HepG2 (cell line): ENCODE data around the gene KNCN. TPM values are rescaled to one million over a fixed set of nuclear protein-coding genes. Genes with fewer than 3 reads are reported as not detected.

Source experiments
- ATAC-seq: fragments of 200-7000 bp; cut with Tn5 transposase; 3 replicates; pipeline ENCODE4 v1.9.1; 2020; ENCODE audit warnings: mild to moderate bottlenecking, moderate library complexity
- BruUV-seq: library from RNA; stranded (reverse); fragments of 400-500 nt; replicated peaks from 2 replicates; lab custom pipeline; 2021; lab: Mats Ljungman, UMichigan
- CTCF ChIA-PET: fragments of 300-600 bp; formaldehyde crosslinking; extraction: SDS; loops from one replicate; lab custom pipeline; 2021; ENCODE audit warnings: low total read pairs, inconsistent platforms, low intra/inter-chr PET ratio; lab: Yijun Ruan, JAX
- POLR2A ChIA-PET: fragments of 350-600 bp; sonication (Branson Sonifier 250); formaldehyde crosslinking; loops from one replicate; lab custom pipeline; 2020; ENCODE audit warnings: antibody characterized with exemption, inconsistent platforms; lab: Yijun Ruan, JAX
- DNase-seq: peaks from one replicate; pipeline ENCODE4 v3.0.0-alpha.2; 2015; ENCODE audit warnings: low spot score
- FAIRE-seq: peaks from 3 replicates; lab custom pipeline; 2011; peaks lifted over from hg19 to GRCh38; lab: Jason Lieb, UNC
- H2AFZ ChIP-seq: one replicate; pipeline ENCODE4 v1.6.1; 2011; ENCODE audit warnings: low read length, inconsistent platforms
- H3K27ac ChIP-seq: fragments of 300-600 bp; 3 replicates; pipeline ENCODE4 v1.8.0; 2011; ENCODE audit warnings: mixed run types, mild to moderate bottlenecking, mixed read lengths, low read length, inconsistent platforms; ENCODE audit not compliant: insufficient read depth; ENCODE audit errors: extremely low read length
- H3K27me3 ChIP-seq, 2 experiments: fragments of 200-600 bp in 1 of 2; 2 replicates in 1 of 2; 3 replicates in 1 of 2; pipeline versions ENCODE4 v1.6.0 to v1.8.0; 2011; ENCODE audit warnings: low read length in 2 of 2, mild to moderate bottlenecking in 2 of 2, moderate library complexity in 2 of 2, inconsistent platforms in 1 of 2; ENCODE audit not compliant: insufficient read depth in 2 of 2, control insufficient read depth in 1 of 2
- H3K36me3 ChIP-seq, 2 experiments: fragments of 200-600 bp in 1 of 2; replicated peaks in 1 of 2; 2 replicates in 1 of 2; 3 replicates in 1 of 2; pipeline versions ENCODE4 v1.5.1 to v1.8.0; 2011; ENCODE audit warnings: low read length in 2 of 2, inconsistent platforms in 1 of 2; ENCODE audit not compliant: insufficient read depth in 2 of 2, control insufficient read depth in 1 of 2
- H3K4me1 ChIP-seq: 2 replicates; pipeline ENCODE4 v1.5.1; 2012; ENCODE audit warnings: low read length, inconsistent platforms; ENCODE audit not compliant: insufficient read depth
- H3K4me2 ChIP-seq: 2 replicates; pipeline ENCODE4 v1.6.0; 2011; ENCODE audit warnings: low read depth, low read length, inconsistent platforms
- H3K4me3 ChIP-seq, 3 experiments: fragments of 200-600 bp in 1 of 3; sonication (generic), shearing (Covaris generic) in 1 of 3; replicated peaks in 1 of 3; 2 replicates each; pipeline ENCODE4 v1.5.1; 2011 to 2016; ENCODE audit warnings: low read length in 3 of 3, inconsistent platforms in 2 of 3, low read depth in 2 of 3, mild to moderate bottlenecking in 2 of 3, control low read depth in 1 of 3, mixed read lengths in 1 of 3; ENCODE audit not compliant: insufficient read depth in 1 of 3
- H3K79me2 ChIP-seq: one replicate; pipeline ENCODE4 v1.6.1; 2011; ENCODE audit warnings: low read length, inconsistent platforms; ENCODE audit not compliant: insufficient read depth
- H3K9ac ChIP-seq: 2 replicates; pipeline ENCODE4 v1.6.0; 2011; ENCODE audit warnings: mild to moderate bottlenecking, low read depth, low read length, inconsistent platforms; ENCODE audit not compliant: insufficient read depth
- H3K9me3 ChIP-seq: 2 replicates; pipeline ENCODE4 v1.5.1; 2012; ENCODE audit warnings: mild to moderate bottlenecking, low read length
- H4K20me1 ChIP-seq: 2 replicates; pipeline ENCODE4 v1.6.0; 2011; ENCODE audit warnings: inconsistent platforms, mild to moderate bottlenecking, low read length, moderate library complexity; ENCODE audit not compliant: insufficient read depth
- ELF4 ChIP-seq: sonication (generic); formaldehyde crosslinking; IDR thresholded peaks from 2 replicates; pipeline ENCODE4 v1.5.0; 2020; ENCODE audit warnings: missing genetic modification reagents, mild to moderate bottlenecking, moderate library complexity, borderline replicate concordance
- HDAC2 ChIP-seq: sonication (generic); formaldehyde crosslinking; IDR thresholded peaks from 2 replicates; pipeline ENCODE4 v1.4.0; 2020; ENCODE audit warnings: missing genetic modification reagents
- IKZF4 ChIP-seq: sonication (generic); formaldehyde crosslinking; IDR thresholded peaks from 2 replicates; pipeline ENCODE4 v1.5.1; 2020; ENCODE audit warnings: borderline replicate concordance, mild to moderate bottlenecking, low read depth, missing genetic modification reagents; ENCODE audit errors: not compliant biosample characterization
- PAXIP1 ChIP-seq: sonication (generic); formaldehyde crosslinking; conservative IDR thresholded peaks from 2 replicates; pipeline ENCODE4 v1.4.0; 2020; ENCODE audit warnings: mild to moderate bottlenecking, missing genetic modification reagents, moderate library complexity
- RARG ChIP-seq: sonication (generic); formaldehyde crosslinking; IDR thresholded peaks from 2 replicates; pipeline ENCODE4 v1.4.0; 2020; ENCODE audit warnings: low read depth, mild to moderate bottlenecking, missing genetic modification reagents
- REXO4 ChIP-seq: sonication (generic); formaldehyde crosslinking; IDR thresholded peaks from 2 replicates; pipeline ENCODE4 v1.8.0; 2022; ENCODE audit warnings: missing genetic modification reagents, mild to moderate bottlenecking, borderline replicate concordance
- SRSF1 ChIP-seq: fragments of 200-400 bp; formaldehyde crosslinking; optimal IDR thresholded peaks from 2 replicates; pipeline ENCODE3; 2017; ENCODE audit warnings: mild to moderate bottlenecking, low read depth, low read length, moderate library complexity
- XRCC5 ChIP-seq: fragments of 200-400 bp; formaldehyde crosslinking; optimal IDR thresholded peaks from 2 replicates; pipeline ENCODE3; 2017; ENCODE audit warnings: mild to moderate bottlenecking, low read length
- ZFX ChIP-seq: sonication (generic); formaldehyde crosslinking; IDR thresholded peaks from 2 replicates; pipeline ENCODE4 v1.4.0; 2020; ENCODE audit warnings: mild to moderate bottlenecking, low read depth, missing genetic modification reagents, moderate library complexity
- ZNF460 ChIP-seq: sonication (generic); formaldehyde crosslinking; IDR thresholded peaks from 2 replicates; pipeline ENCODE4 v1.5.1; 2020; ENCODE audit warnings: missing genetic modification reagents, mild to moderate bottlenecking, borderline replicate concordance
- ZNF772 ChIP-seq: sonication (generic); formaldehyde crosslinking; IDR thresholded peaks from 2 replicates; pipeline ENCODE4 v1.5.0; 2020; ENCODE audit warnings: mild to moderate bottlenecking, missing genetic modification reagents
- ZNF879 ChIP-seq: sonication (generic); formaldehyde crosslinking; IDR thresholded peaks from 2 replicates; pipeline ENCODE4 v1.8.1; 2023; ENCODE audit warnings: missing genetic modification reagents
- WGBS: methylation state at CpG from one replicate; pipeline ENCODE4 v1.1.6; 2017; ENCODE audit warnings: low lambda C conversion rate; 5-methylcytosine and 5-hydroxymethylcytosine counted together
- in situ Hi-C: cut with HindIII; loops from 2 replicates; pipeline ENCODE4 v1.10.0; 2017; ENCODE audit warnings: low pct_unique_long_range_greater_than_20kb; ENCODE audit not compliant: extremely low pct_ligation_motif_present
- intact Hi-C: fragments of 100-400 bp; cut with micrococcal nuclease; formaldehyde crosslinking; loops from one replicate; pipeline ENCODE4 v1.10.0; 2022; ENCODE audit not compliant: unreplicated experiment
- polyA plus RNA-seq, 8 experiments: library from polyadenylated mRNA; depleted of rRNA in 3 of 8; stranded (reverse) in 7 of 8; unstranded in 1 of 8; fragments of >200 nt; fragmentation: Illumina TruSeq in 4 of 8; extraction: Trizol in 4 of 8; gene quantifications; 2 replicates each; pipeline versions ENCODE4 v1.2.1 to v1.2.3, GENCODE V29; 2011 to 2016; ENCODE audit warnings: low read depth in 4 of 8, missing spikeins in 1 of 8, mixed read lengths in 1 of 8; ENCODE audit not compliant: insufficient read depth in 1 of 8
- total RNA-seq, 5 experiments: library from RNA; depleted of rRNA; stranded (reverse); fragments of >200 nt; fragmentation: Illumina TruSeq; extraction: Trizol; gene quantifications; 2 replicates each; pipeline ENCODE4 v1.2.3, GENCODE V29; 2016; ENCODE audit warnings: low read depth in 1 of 5
- TF ChIP-seq, protein P1 (sequence below): sonication (generic); formaldehyde crosslinking; IDR thresholded peaks from 2 replicates; pipeline ENCODE4 v1.4.0; 2020; ENCODE audit warnings: missing genetic modification reagents, mild to moderate bottlenecking, borderline replicate concordance

KNCN gene
- total and polyA plus RNA-seq, 2 of the 13 experiments (the other 11 are each of a cell fraction or from before 2014, with no cell fraction given) = not detected

DNA sequence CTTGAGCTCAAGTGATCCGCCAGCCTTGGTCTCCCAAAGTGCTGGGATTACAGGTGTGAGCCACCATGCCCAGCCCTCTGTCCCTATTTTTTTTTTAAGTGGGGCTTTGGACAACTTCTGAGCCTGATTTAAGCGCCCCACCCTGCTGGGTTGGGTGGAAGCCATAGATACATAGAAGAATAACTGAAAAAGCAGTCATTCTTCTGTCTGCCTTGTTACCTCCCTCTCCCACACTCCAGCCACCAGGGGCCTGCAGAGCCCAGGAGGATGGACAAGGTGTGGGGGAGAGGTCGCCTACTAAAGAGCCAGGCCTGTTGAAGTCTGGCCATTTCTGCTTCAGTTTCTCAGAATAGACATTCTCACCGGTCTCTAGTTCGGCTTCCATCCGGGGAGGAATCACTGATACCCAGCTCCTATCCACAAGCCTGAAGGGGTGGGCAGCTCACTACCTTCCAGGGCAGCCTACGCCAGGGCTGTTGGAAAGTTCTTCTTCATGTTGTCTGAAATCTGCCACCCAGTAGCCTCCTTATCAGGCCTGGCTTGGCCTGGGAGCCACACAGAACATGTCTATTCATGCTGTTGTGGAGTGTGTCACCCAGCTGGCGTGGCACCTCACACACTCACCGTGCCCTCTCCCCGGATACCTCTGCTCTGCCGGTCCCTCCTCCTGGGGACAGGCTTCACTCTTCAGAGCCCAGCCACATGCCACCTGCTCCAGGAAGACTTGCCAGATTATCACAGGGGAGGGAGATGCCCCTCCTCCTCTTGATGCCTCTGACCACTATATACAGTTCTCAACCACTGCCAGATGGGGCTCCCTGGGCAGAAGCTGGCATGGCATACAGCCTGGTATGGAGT lies 27.7 kb downstream of the KNCN start (continued):
- TF ChIP-seq REXO4 = no peak
- TF ChIP-seq, protein P1, sequence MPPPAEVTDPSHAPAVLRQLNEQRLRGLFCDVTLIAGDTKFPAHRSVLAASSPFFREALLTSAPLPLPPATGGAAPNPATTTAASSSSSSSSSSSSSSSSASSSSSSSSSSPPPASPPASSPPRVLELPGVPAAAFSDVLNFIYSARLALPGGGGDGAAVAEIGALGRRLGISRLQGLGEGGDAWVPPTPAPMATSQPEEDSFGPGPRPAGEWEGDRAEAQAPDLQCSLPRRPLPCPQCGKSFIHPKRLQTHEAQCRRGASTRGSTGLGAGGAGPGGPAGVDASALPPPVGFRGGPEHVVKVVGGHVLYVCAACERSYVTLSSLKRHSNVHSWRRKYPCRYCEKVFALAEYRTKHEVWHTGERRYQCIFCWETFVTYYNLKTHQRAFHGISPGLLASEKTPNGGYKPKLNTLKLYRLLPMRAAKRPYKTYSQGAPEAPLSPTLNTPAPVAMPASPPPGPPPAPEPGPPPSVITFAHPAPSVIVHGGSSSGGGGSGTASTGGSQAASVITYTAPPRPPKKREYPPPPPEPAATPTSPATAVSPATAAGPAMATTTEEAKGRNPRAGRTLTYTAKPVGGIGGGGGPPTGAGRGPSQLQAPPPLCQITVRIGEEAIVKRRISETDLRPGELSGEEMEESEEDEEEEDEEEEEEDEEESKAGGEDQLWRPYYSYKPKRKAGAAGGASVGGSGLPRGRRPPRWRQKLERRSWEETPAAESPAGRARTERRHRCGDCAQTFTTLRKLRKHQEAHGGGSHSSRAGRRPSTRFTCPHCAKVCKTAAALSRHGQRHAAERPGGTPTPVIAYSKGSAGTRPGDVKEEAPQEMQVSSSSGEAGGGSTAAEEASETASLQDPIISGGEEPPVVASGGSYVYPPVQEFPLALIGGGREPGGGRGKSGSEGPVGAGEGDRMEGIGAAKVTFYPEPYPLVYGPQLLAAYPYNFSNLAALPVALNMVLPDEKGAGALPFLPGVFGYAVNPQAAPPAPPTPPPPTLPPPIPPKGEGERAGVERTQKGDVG (CRISPR knock-in tag) = no peak

DNA sequence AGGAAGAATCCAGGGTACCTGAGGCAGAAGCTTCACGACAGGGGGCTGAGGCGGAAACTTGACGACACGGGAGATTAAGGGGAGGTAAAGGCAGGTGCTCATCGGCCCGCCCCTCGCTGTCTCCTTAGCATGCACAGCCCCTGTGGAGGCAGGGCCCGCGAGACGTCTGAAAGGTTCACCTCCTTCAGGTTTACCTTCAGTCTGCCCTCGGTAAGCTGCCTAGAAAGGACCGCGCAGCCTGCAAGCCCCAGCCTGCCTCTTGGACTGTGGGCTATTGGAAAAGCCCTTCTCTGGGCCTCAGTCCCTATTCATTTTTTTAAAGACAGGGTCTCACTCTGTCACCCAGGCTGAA lies 28.5 kb downstream of the KNCN start:
- POLR2A ChIA-PET = no interaction called here

More for the DNA sequence above, 28.5 kb downstream of the KNCN start:
- no peak for FAIRE-seq
- Histone ChIP-seq H4K20me1 (peaks cover 8% of the 10 kb centered on the region), H3K4me1 (peaks cover 35% of the 10 kb centered on the region), H3K36me3 (no peaks in the 10 kb centered on the region), H3K79me2 (no peaks in the 10 kb centered on the region), H2AFZ (no peak overlapping the region), H3K4me2 (no peak overlapping the region), H3K27me3 (peaks cover 2 to 43% of the 10 kb centered on the region in 2 experiments; a peak in 3 of 5 replicates), H3K9ac (no peak overlapping the region), H3K4me3 (no peak overlapping the region), H3K9me3 (no peaks in the 10 kb centered on the region), H3K27ac (no peak overlapping the region)
- DNase-seq = no peak
- 57% methylated on average over 7 of the region's 13 CpGs for WGBS
- ATAC-seq = no peak
- CTCF ChIA-PET = no interaction called here
- TF ChIP-seq ZNF879 (CRISPR knock-in tag) = no peak
- TF ChIP-seq ZNF460 (CRISPR knock-in tag) = no peak
- no peak for TF ChIP-seq PAXIP1 (CRISPR knock-in tag)
- TF ChIP-seq ZFX = no peak
- no peak for TF ChIP-seq ELF4
- no peak for TF ChIP-seq ZNF772 (CRISPR knock-in tag)
- TF ChIP-seq XRCC5 = no peak
- no peak for TF ChIP-seq SRSF1
- no peak for TF ChIP-seq IKZF4 (CRISPR knock-in tag)
- TF ChIP-seq HDAC2 = no peak
- TF ChIP-seq RARG (CRISPR knock-in tag) = no peak
- in situ Hi-C loops (no loop called here), intact Hi-C loops (no loop called here)
- no TSS peak for BruUV-seq
